IPS-18a (cell line): ENCODE data around the gene CNPY1.

Experiments
- H3K27ac ChIP-seq: one replicate; pipeline ENCODE4 v1.5.1; 2013; ENCODE audit warnings: low read length
- H3K27me3 ChIP-seq: one replicate; pipeline ENCODE4 v1.6.1; 2013; ENCODE audit warnings: mild to moderate bottlenecking, low read length; ENCODE audit not compliant: control insufficient read depth, insufficient read depth
- H3K36me3 ChIP-seq: one replicate; pipeline ENCODE4 v1.6.1; 2013; ENCODE audit warnings: low read depth, low read length; ENCODE audit not compliant: control insufficient read depth
- H3K4me1 ChIP-seq: one replicate; pipeline ENCODE4 v1.6.1; 2013; ENCODE audit warnings: low read depth, low read length; ENCODE audit not compliant: control insufficient read depth
- H3K4me3 ChIP-seq: one replicate; pipeline ENCODE4 v1.5.1; 2013; ENCODE audit warnings: low read length
- H3K9ac ChIP-seq: one replicate; pipeline ENCODE4 v1.6.1; 2013; ENCODE audit warnings: mild to moderate bottlenecking, low read length, moderate library complexity
- H3K9me3 ChIP-seq: one replicate; pipeline ENCODE4 v1.6.1; 2013; ENCODE audit warnings: low read depth, low read length; ENCODE audit not compliant: control insufficient read depth

The CNPY1 gene

GRCh38 chr7:155497149-155497901 is 49.0 kb downstream of the CNPY1 start:
- Histone ChIP-seq H3K4me3 (no peak overlapping the region), H3K36me3 (no peaks in the 10 kb centered on the region), H3K27ac (no peak overlapping the region), H3K9me3 (no peaks in the 10 kb centered on the region), H3K27me3 (peaks cover 97% of the 10 kb centered on the region), H3K9ac (no peak overlapping the region), H3K4me1 (peaks cover 3% of the 10 kb centered on the region)

DNA sequence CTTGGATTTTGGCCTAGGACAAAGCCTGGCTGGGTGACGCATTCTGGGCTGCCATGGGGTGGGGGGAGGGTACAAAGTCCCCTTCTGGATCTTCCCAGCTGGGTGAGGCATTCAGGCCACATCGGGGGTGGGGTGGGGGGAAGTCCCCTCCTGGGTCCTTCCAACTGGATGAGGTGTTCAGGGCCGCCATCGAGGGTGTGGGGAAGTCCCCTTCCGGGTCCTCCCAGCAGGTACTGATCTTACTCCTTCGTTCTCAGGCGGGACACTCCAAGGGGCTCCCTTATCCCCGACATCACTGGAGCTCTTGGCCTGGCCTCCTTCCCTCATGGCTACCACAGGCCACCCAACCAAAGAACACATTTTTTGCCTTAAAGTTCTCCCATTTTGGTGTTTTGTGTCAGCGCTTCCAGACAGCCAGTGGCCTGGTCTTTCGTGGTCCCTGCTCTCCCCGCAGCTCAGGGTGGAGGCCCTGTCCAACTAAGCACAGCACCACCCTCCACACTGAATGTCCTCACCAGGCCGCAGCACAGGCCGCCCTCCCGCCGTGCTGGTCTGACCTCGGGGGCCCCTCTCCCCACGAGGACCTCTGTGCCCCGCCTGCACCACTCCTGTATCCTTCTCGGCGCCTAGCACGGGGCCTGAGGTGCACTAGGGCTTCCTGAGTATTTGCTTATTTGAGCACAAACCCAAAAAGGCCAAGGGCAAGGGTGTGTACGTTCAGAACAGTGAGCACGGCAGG is 49.9 kb downstream of the CNPY1 start:
- H3K9me3 ChIP-seq: no peaks in the 10 kb centered on the region
- H3K27me3 ChIP-seq: peaks cover 97% of the 10 kb centered on the region
- peaks cover 6% of the 10 kb centered on the region for H3K4me1 ChIP-seq
- no peak overlapping the region for H3K4me3 ChIP-seq
- no peak overlapping the region for H3K27ac ChIP-seq
- H3K36me3 ChIP-seq: no peaks in the 10 kb centered on the region
- no peak overlapping the region for H3K9ac ChIP-seq

DNA sequence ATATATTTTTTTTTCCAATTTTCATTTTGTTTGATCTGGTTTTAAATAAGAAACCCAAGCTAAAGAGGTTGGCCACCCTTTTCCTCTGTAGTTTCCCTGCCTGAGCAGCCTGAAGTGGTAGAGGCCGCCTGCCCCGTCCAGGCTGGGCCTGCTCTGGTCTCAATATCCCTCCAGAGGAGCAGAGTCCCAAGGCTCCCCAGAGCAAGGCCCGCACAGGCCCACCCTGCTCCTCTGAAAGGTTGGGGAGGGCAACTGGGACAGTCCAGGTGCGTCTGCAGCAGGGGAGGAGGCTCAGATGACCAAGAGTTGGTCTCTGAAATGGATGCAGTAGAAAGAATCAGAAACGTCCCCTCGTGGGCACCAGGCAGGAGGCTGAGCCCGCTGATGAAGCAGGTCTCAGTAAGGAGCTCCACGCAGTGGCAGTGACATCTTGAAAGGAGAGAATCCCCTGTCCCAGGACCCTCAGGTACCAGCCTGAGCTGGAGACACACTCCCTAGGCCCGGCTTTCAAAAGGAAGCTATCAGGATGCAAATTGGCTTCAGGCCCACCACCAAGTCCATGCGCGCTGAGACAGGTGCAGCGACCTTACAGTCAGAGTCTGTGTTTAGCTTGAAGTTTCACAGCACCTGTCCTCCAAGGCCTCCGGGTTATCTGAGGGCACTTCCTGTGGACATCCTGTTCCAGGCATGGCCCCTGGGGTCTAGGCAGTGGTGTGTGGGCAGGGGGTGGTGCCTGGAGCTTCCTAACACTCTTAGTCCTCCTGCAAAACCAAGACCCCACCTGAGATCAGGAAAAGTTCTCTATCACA is 50.7 kb downstream of the CNPY1 start:
- Histone ChIP-seq H3K27me3 (peaks cover 96% of the 10 kb centered on the region), H3K36me3 (no peaks in the 10 kb centered on the region), H3K9me3 (no peaks in the 10 kb centered on the region), H3K4me1 (peaks cover 8% of the 10 kb centered on the region), H3K9ac (no peak overlapping the region), H3K27ac (no peak overlapping the region), H3K4me3 (no peak overlapping the region)

- Histone ChIP-seq H3K27ac (no peak overlapping the region), H3K9ac (no peak overlapping the region), H3K4me1 (peaks cover 8% of the 10 kb centered on the region), H3K4me3 (no peak overlapping the region), H3K27me3 (peaks cover 96% of the 10 kb centered on the region), H3K9me3 (no peaks in the 10 kb centered on the region), H3K36me3 (no peaks in the 10 kb centered on the region)
Measured at GRCh38 chr7:155494551-155494950, 51.8 kb downstream of the CNPY1 start.

- H3K9ac ChIP-seq: no peak overlapping the region
Measured at GRCh38 chr7:155493744-155494538, 52.4 kb downstream of the CNPY1 start.

GRCh38 chr7:155491812-155492211 is 54.5 kb downstream of the CNPY1 start:
- H3K4me3 ChIP-seq: peak overlapping the region; percentile 54
- peaks cover 96% of the 10 kb centered on the region for H3K27me3 ChIP-seq
- no peaks in the 10 kb centered on the region for H3K36me3 ChIP-seq
- H3K4me1 ChIP-seq: peaks cover 8% of the 10 kb centered on the region
- no peaks in the 10 kb centered on the region for H3K9me3 ChIP-seq
- peak overlapping the region; percentile 25 for H3K9ac ChIP-seq
- H3K27ac ChIP-seq: no peak overlapping the region

More at GRCh38 chr7:155493744-155494538, 52.4 kb downstream of the CNPY1 start:
- H3K4me1 ChIP-seq: peaks cover 8% of the 10 kb centered on the region
- H3K36me3 ChIP-seq: no peaks in the 10 kb centered on the region
- H3K27me3 ChIP-seq: peaks cover 96% of the 10 kb centered on the region
- H3K4me3 ChIP-seq: no peak overlapping the region
- H3K9me3 ChIP-seq: no peaks in the 10 kb centered on the region
- H3K27ac ChIP-seq: no peak overlapping the region

DNA sequence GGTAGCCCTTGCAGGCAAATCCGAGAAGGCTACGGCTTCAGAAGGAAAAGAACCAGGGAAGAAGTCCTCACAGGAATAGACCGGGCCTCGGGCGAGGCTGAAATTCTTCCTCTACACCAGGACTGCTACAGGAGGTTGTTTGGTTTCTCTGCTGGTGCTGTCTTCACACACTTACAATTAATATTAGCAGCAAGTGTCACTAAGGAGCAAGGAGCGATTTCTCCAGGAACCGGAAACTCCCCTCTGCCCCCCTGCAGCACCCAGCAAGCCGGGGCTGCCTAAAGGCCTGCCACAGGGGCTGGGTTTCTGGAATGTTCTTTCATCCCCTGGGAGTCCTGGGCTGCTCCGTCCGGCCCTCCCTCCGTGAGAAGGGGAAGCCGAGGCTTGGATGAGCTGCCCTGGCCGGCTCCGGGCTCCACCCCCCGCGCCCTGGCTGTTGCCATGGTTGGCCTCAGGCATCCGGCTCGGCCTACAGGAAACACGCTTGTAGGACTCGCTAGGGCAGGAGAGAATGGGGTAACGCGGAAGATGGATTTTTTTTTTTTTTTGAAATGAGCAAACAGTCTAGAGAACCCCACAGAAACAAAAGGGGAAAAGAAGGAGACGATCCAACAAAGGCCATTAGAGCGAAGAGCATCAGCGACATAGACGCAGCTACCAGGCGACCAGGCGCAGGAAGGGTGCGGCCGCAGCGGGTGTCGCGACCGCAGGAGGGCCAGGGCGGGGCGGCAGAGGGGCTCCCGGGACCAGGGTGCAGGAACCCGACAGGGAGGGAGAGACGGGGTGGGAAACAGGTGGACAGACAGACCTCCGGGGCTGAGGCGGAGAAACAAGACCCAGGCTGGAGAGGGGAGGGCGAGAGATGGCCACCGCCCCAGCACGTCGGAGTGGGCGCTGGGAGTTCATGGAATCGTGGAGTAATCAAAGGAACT is 55.4 kb downstream of the CNPY1 start:
- Histone ChIP-seq H3K9me3 (no peaks in the 10 kb centered on the region), H3K4me3 (peak overlapping the region; percentile 54), H3K36me3 (no peaks in the 10 kb centered on the region), H3K27ac (no peak overlapping the region), H3K27me3 (peaks cover 93% of the 10 kb centered on the region), H3K9ac (peak overlapping the region; percentile 25), H3K4me1 (peaks cover 7% of the 10 kb centered on the region)

GRCh38 chr7:155489862-155490696 is 56.3 kb downstream of the CNPY1 start:
- peaks cover 94% of the 10 kb centered on the region for H3K27me3 ChIP-seq
- no peak overlapping the region for H3K27ac ChIP-seq
- no peak overlapping the region for H3K9ac ChIP-seq
- H3K4me3 ChIP-seq: peak overlapping the region; percentile 54
- H3K9me3 ChIP-seq: no peaks in the 10 kb centered on the region
- peaks cover 5% of the 10 kb centered on the region for H3K4me1 ChIP-seq
- no peaks in the 10 kb centered on the region for H3K36me3 ChIP-seq

GRCh38 chr7:155489158-155489840 is 57.1 kb downstream of the CNPY1 start:
- peaks cover 6% of the 10 kb centered on the region for H3K4me1 ChIP-seq
- no peaks in the 10 kb centered on the region for H3K36me3 ChIP-seq
- H3K27ac ChIP-seq: no peak overlapping the region
- peaks cover 94% of the 10 kb centered on the region for H3K27me3 ChIP-seq
- H3K4me3 ChIP-seq: no peak overlapping the region
- H3K9ac ChIP-seq: no peak overlapping the region
- H3K9me3 ChIP-seq: no peaks in the 10 kb centered on the region
